SU-DHL-6 (cell line): Measurements from ENCODE around the gene TULP3.

Experiments
- EZH2phosphoT487 ChIP-seq: fragments of 200-600 bp; sonication (generic), shearing (Covaris generic); conservative IDR thresholded peaks from 2 replicates; pipeline ENCODE4 v1.6.1; 2018; ENCODE audit warnings: mild to moderate bottlenecking, antibody characterized with exemption, low read length, moderate library complexity, mixed read lengths
- TF ChIP-seq, protein P1 (sequence below): fragments of 200-600 bp; sonication (generic); IDR thresholded peaks from one replicate; pipeline ENCODE4 v1.5.1; 2017; ENCODE audit warnings: antibody characterized with exemption, mild to moderate bottlenecking, low read length, moderate library complexity; ENCODE audit not compliant: insufficient read depth, poor library complexity, severe bottlenecking

DNA sequence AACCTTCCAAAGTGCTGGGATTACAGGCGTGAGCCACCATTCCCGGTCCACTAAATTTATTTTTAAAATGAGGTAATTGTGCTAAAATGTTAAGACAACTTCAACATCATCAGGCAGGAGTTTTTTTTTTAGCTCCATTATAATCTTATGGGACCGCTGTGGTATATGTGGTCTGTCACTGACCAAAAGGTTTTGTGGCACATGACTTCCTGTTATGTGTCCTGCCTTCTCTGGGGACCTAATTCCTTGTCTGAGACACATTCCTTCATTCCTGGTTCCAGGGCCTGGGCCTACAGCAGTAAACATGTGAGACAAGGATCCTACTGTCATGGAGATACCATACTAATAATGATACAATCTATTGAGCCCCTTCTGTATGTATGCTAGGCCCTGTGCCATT lies 38.8 kb upstream of the TULP3 start:
- TF ChIP-seq, protein P1, sequence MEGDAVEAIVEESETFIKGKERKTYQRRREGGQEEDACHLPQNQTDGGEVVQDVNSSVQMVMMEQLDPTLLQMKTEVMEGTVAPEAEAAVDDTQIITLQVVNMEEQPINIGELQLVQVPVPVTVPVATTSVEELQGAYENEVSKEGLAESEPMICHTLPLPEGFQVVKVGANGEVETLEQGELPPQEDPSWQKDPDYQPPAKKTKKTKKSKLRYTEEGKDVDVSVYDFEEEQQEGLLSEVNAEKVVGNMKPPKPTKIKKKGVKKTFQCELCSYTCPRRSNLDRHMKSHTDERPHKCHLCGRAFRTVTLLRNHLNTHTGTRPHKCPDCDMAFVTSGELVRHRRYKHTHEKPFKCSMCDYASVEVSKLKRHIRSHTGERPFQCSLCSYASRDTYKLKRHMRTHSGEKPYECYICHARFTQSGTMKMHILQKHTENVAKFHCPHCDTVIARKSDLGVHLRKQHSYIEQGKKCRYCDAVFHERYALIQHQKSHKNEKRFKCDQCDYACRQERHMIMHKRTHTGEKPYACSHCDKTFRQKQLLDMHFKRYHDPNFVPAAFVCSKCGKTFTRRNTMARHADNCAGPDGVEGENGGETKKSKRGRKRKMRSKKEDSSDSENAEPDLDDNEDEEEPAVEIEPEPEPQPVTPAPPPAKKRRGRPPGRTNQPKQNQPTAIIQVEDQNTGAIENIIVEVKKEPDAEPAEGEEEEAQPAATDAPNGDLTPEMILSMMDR: no peak
- TF ChIP-seq EZH2phosphoT487: no peak
